ENCODE data around the gene CSAD.

DNA sequence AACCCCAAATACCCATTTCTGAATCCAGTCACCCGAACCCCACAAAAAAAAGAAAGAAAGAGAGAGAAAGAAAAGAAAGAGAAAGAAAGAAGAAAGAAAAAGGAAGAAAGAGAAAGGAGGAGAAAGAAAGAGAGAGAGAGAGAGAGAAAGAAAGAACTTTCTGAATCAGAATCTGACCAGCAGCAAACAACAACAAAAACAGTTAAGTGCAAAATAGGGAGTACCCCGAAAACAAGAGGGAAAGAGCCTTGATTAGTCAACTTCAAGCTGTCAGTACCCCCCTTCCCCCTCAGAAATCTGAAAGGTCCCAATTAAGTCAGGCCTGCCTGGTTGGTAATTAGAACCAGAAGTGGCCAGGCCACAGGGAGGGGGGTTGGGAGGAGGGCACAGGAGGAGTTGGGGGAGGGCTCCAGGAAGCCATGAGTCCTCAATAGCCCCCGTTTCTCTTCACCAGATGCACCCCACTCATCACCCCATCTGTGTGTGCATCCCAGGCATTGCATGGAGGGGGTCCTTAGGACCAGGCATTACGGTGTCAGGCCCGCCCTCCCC is 41.5 kb upstream of the CSAD start:
- TF ChIP-seq, protein P1, sequence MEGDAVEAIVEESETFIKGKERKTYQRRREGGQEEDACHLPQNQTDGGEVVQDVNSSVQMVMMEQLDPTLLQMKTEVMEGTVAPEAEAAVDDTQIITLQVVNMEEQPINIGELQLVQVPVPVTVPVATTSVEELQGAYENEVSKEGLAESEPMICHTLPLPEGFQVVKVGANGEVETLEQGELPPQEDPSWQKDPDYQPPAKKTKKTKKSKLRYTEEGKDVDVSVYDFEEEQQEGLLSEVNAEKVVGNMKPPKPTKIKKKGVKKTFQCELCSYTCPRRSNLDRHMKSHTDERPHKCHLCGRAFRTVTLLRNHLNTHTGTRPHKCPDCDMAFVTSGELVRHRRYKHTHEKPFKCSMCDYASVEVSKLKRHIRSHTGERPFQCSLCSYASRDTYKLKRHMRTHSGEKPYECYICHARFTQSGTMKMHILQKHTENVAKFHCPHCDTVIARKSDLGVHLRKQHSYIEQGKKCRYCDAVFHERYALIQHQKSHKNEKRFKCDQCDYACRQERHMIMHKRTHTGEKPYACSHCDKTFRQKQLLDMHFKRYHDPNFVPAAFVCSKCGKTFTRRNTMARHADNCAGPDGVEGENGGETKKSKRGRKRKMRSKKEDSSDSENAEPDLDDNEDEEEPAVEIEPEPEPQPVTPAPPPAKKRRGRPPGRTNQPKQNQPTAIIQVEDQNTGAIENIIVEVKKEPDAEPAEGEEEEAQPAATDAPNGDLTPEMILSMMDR (IDR thresholded peaks at IDR 0.05), result no peak
- TF ChIP-seq POLR2A (IDR thresholded peaks at IDR 0.05), result no peak

Measured in right lobe of liver (tissue), 4 donors.